ENCODE measurements around the gene ZCRB1. TPM values are rescaled to one million over a fixed set of nuclear protein-coding genes. Genes with fewer than 3 reads are reported as not detected.

ZCRB1 gene
- total and polyA plus RNA-seq, 2 of the 4 experiments (the other 2 are of a cell fraction) = 19.7 to 28.1 TPM

- POLR2A ChIA-PET (ENCODE audit: unreplicated experiment) = no interaction called here
- intact Hi-C loops (cut with micrococcal nuclease) = no loop called here
- no peak overlapping the region for H3K4me3 ChIP-seq (ENCODE audit: insufficient read depth, low read depth, low read length)
Observed at GRCh38 chr12:42320796-42321195, 5.1 kb downstream of the ZCRB1 start.

More at GRCh38 chr12:42320796-42321195, 5.1 kb downstream of the ZCRB1 start:
- Histone ChIP-seq H4K8ac (ENCODE audit: low read depth in 2 of 2, low read length in 2 of 2) (no peak overlapping the region), H2BK120ac (ENCODE audit: low read depth, low read length) (no peak overlapping the region), H4K5ac (ENCODE audit: low read depth, low read length) (no peak overlapping the region), H3K4ac (ENCODE audit: low read depth, low read length) (no peak overlapping the region), H3K27me3 (ENCODE audit: control insufficient read depth, insufficient read depth, low read length) (no peaks in the 10 kb centered on the region), H3K9ac (ENCODE audit: low read depth, low read length) (no peak overlapping the region), H3K14ac (replicated peaks; ENCODE audit: low read depth, low read length) (no peak overlapping the region), H2BK15ac (ENCODE audit: low read depth, low read length) (no peak overlapping the region), H3K9me3 (ENCODE audit: control insufficient read depth, insufficient read depth, low read length) (no peaks in the 10 kb centered on the region), H2BK20ac (ENCODE audit: low read depth, low read length) (no peak overlapping the region), H3K4me1 (ENCODE audit: control insufficient read depth, insufficient read depth, low read length) (no peaks in the 10 kb centered on the region), H3K9me1 (ENCODE audit: insufficient read depth, low read length) (peaks cover 3% of the 10 kb centered on the region; the same call in 1 of the 2 replicates), H3K18ac (ENCODE audit: low read depth, low read length) (no peak overlapping the region), H3K79me1 (ENCODE audit: low read depth in 1 of 2, low read length in 2 of 2) (peaks cover 11 to 13% of the 10 kb centered on the region in 2 experiments; a peak in 3 of 4 replicates), H3K4me2 (ENCODE audit: low read depth, low read length) (no peak overlapping the region), H4K20me1 (ENCODE audit: insufficient read depth, low read length) (no peaks in the 10 kb centered on the region), H4K91ac (ENCODE audit: insufficient read depth, low read depth, low read length) (no peak overlapping the region), H2AFZ (replicated peaks; ENCODE audit: low read length, poor library complexity) (no peak overlapping the region), H3K23ac (ENCODE audit: low read depth, low read length) (no peak overlapping the region), H3K56ac (ENCODE audit: extremely low read depth, insufficient read depth, low read length) (no peak overlapping the region), H3K36me3 (ENCODE audit: control insufficient read depth, insufficient read depth, low read length) (peaks cover 10% of the 10 kb centered on the region), H3K27ac (ENCODE audit: insufficient read depth, low read length) (no peak overlapping the region), H2BK5ac (ENCODE audit: low read depth, low read length, poor library complexity, severe bottlenecking) (no peak overlapping the region), H2AK9ac (replicated peaks; ENCODE audit: low read depth, low read length, poor library complexity) (no peak overlapping the region), H2AK5ac (ENCODE audit: low read depth, low read length) (no peak overlapping the region)
- in situ Hi-C loops (cut with MboI; ENCODE audit: low sequenced_read_pairs) (loop anchor here (10.0 kb wide), 1 partner anchor 86 kb away; the partner anchor contains the start of gene YAF2), dilution Hi-C loops (cut with HindIII; ENCODE audit: low sequenced_read_pairs, unreplicated experiment) (no loop called here)
- CTCF ChIA-PET = interaction anchor here (0.7 kb wide), 1 partner anchor 1044 kb away, joined by 3 read pairs; no protein-coding TSS in a partner anchor
- DNase-seq (no peak), ATAC-seq (ENCODE audit: low read depth) (no peak)
- TF ChIP-seq SMC3 (IDR thresholded peaks at IDR 0.05; ENCODE audit: low read depth, low read length) (no peak), FOS (IDR thresholded peaks at IDR 0.05; ENCODE audit: low read depth, low read length) (no peak), CHD1 (IDR thresholded peaks at IDR 0.05; ENCODE audit: low read depth, low read length) (no peak), MAZ (IDR thresholded peaks at IDR 0.05; ENCODE audit: borderline replicate concordance, low read depth, low read length) (no peak), NFE2L2 (IDR thresholded peaks at IDR 0.05; ENCODE audit: low read depth, low read length) (no peak), RCOR1 (IDR thresholded peaks at IDR 0.05; ENCODE audit: insufficient replicate concordance, low read length) (no peak), USF2 (IDR thresholded peaks at IDR 0.05; ENCODE audit: low read depth, low read length) (no peak), CEBPB (IDR thresholded peaks at IDR 0.05; ENCODE audit: low read depth, low read length) (no peak), BHLHE40 (IDR thresholded peaks at IDR 0.05; ENCODE audit: low read depth, low read length) (no peak), MXI1 (IDR thresholded peaks at IDR 0.05; ENCODE audit: borderline replicate concordance, low read depth, low read length) (no peak), RFX5 (IDR thresholded peaks at IDR 0.05; ENCODE audit: low read depth, low read length) (no peak), CTCF (conservative IDR thresholded peaks at IDR 0.05; ENCODE audit: low read depth, low read length) (no peak), RAD21 (IDR thresholded peaks at IDR 0.05; ENCODE audit: low read length) (no peak), MAFK (IDR thresholded peaks at IDR 0.05; ENCODE audit: low read depth, low read length) (no peak)
- BruUV-seq (replicated peaks) = no TSS peak

Data from IMR-90 (cell line).